PC-9 (cell line): ENCODE data around the gene OR2V2. TPM values are rescaled to one million over a fixed set of nuclear protein-coding genes. Genes with fewer than 3 reads are reported as not detected.
"Not testable (repeated sequence)": the region's sequence is repeated elsewhere in the genome, so short reads cannot be mapped to it uniquely, and the experiment has no call there.

Experiments
- BruUV-seq: library from RNA; stranded (reverse); fragments of 400-500 nt; replicated peaks from 2 replicates; lab custom pipeline; 2021; lab: Mats Ljungman, UMichigan
- CTCF ChIA-PET: fragments of 300-600 bp; sonication (Branson Sonifier 250); formaldehyde crosslinking; loops from one replicate; lab custom pipeline; 2022; ENCODE audit warnings: antibody characterized with exemption; lab: Charles Lee
- POLR2A ChIA-PET: fragments of 300-600 bp; sonication (Branson Sonifier 250); formaldehyde crosslinking; loops from one replicate; lab custom pipeline; 2022; ENCODE audit warnings: antibody characterized with exemption; ENCODE audit not compliant: unreplicated experiment; lab: Charles Lee
- DNase-seq, 2 experiments: peaks; one replicate each; pipeline versions ENCODE4 v3.0.0 to v3.0.0-alpha.2; 2015 to 2022; ENCODE audit warnings: mixed read lengths in 1 of 2
- H2AFZ ChIP-seq: fragments of 200-600 bp; sonication (generic); 2 replicates; pipeline ENCODE4 v1.8.1; 2017; ENCODE audit warnings: antibody characterized with exemption
- H3F3A ChIP-seq: fragments of 200-600 bp; sonication (generic); 2 replicates; pipeline ENCODE4 v1.8.1; 2017; ENCODE audit warnings: antibody characterized with exemption, mild to moderate bottlenecking, low read depth; ENCODE audit not compliant: insufficient read depth
- H3K27ac ChIP-seq: fragments of 200-600 bp; sonication (generic); 2 replicates; pipeline ENCODE4 v1.6.1; 2016; ENCODE audit warnings: mixed run types
- H3K27me3 ChIP-seq: fragments of 200-600 bp; sonication (generic); 2 replicates; pipeline ENCODE4 v1.6.1; 2016; ENCODE audit warnings: low read depth, mixed run types; ENCODE audit not compliant: insufficient read depth
- H3K36me3 ChIP-seq: fragments of 200-600 bp; sonication (generic); 2 replicates; pipeline ENCODE4 v1.6.1; 2016; ENCODE audit warnings: low read depth, mixed run types
- H3K4me1 ChIP-seq: fragments of 200-600 bp; sonication (generic); replicated peaks from 2 replicates; pipeline ENCODE4 v1.6.1; 2016; ENCODE audit warnings: mixed run types; ENCODE audit not compliant: insufficient read depth
- H3K4me2 ChIP-seq: fragments of 200-600 bp; sonication (generic); 2 replicates; pipeline ENCODE4 v1.6.1; 2017; ENCODE audit warnings: mixed run types
- H3K4me3 ChIP-seq: fragments of 200-600 bp; sonication (generic); 2 replicates; pipeline ENCODE4 v1.6.1; 2016; ENCODE audit warnings: mixed run types
- H3K79me2 ChIP-seq: fragments of 200-600 bp; sonication (generic); 2 replicates; pipeline ENCODE4 v1.6.1; 2017; ENCODE audit warnings: low read depth, mixed run types
- H3K9me2 ChIP-seq: fragments of 200-600 bp; sonication (generic); 2 replicates; pipeline ENCODE4 v1.8.1; 2017; ENCODE audit warnings: mild to moderate bottlenecking; ENCODE audit not compliant: insufficient read depth
- H3K9me3 ChIP-seq: fragments of 200-600 bp; sonication (generic); 2 replicates; pipeline ENCODE4 v1.8.1; 2016; ENCODE audit warnings: low read depth; ENCODE audit not compliant: insufficient read depth
- H4K20me1 ChIP-seq: fragments of 200-600 bp; sonication (generic); 2 replicates; pipeline ENCODE4 v1.8.1; 2017; ENCODE audit not compliant: insufficient read depth
- EZH2 ChIP-seq: fragments of 200-600 bp; sonication (generic); IDR thresholded peaks from 2 replicates; pipeline ENCODE4 v1.8.0; 2017; ENCODE audit warnings: antibody characterized with exemption, low read depth
- intact Hi-C: fragments of 100-400 bp; cut with micrococcal nuclease; formaldehyde crosslinking; loops from one replicate; pipeline ENCODE4 v1.10.0; 2022; ENCODE audit not compliant: unreplicated experiment
- total RNA-seq: library from RNA; stranded (reverse); gene quantifications from 2 replicates; pipeline ENCODE4 v1.2.3, GENCODE V29; 2021
- TF ChIP-seq, protein P1 (sequence below): fragments of 200-600 bp; sonication (generic); conservative IDR thresholded peaks from 2 replicates; pipeline ENCODE4 v1.6.1; 2017; ENCODE audit warnings: mixed run types, antibody characterized with exemption, mild to moderate bottlenecking, moderate library complexity

OR2V2 gene
- total RNA-seq, 1 experiment from 2014 or later = not detected

GRCh38 chr5:181159286-181160151 is 12.1 kb downstream of the OR2V2 start:
- H3K36me3 ChIP-seq = no peaks in the 10 kb centered on the region
- no TSS peak for BruUV-seq
- H3K4me2 ChIP-seq = peak overlapping the region; percentile 36
- peaks cover 22% of the 10 kb centered on the region; the same call in 1 of the 2 replicates for H3F3A ChIP-seq
- no peak overlapping the region for H3K4me3 ChIP-seq
- peak; percentile 75 to 93 for DNase-seq
- no peaks in the 10 kb centered on the region for H3K79me2 ChIP-seq
- no peaks in the 10 kb centered on the region for H3K9me3 ChIP-seq
- no peak overlapping the region for H2AFZ ChIP-seq
- H4K20me1 ChIP-seq = no peaks in the 10 kb centered on the region
- TF ChIP-seq, protein P1, sequence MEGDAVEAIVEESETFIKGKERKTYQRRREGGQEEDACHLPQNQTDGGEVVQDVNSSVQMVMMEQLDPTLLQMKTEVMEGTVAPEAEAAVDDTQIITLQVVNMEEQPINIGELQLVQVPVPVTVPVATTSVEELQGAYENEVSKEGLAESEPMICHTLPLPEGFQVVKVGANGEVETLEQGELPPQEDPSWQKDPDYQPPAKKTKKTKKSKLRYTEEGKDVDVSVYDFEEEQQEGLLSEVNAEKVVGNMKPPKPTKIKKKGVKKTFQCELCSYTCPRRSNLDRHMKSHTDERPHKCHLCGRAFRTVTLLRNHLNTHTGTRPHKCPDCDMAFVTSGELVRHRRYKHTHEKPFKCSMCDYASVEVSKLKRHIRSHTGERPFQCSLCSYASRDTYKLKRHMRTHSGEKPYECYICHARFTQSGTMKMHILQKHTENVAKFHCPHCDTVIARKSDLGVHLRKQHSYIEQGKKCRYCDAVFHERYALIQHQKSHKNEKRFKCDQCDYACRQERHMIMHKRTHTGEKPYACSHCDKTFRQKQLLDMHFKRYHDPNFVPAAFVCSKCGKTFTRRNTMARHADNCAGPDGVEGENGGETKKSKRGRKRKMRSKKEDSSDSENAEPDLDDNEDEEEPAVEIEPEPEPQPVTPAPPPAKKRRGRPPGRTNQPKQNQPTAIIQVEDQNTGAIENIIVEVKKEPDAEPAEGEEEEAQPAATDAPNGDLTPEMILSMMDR = peak; percentile 90
- no peak for TF ChIP-seq EZH2
- POLR2A ChIA-PET = no interaction called here
- CTCF ChIA-PET = no interaction called here
- H3K27ac ChIP-seq = peak overlapping the region; percentile 84
- peaks cover 17% of the 10 kb centered on the region for H3K4me1 ChIP-seq
- H3K27me3 ChIP-seq = no peaks in the 10 kb centered on the region
- H3K9me2 ChIP-seq = no peaks in the 10 kb centered on the region
- intact Hi-C loops = loop anchor here (1.0 kb wide), 2 partner anchors 290 to 375 kb away; no protein-coding TSS in a partner anchor

DNA sequence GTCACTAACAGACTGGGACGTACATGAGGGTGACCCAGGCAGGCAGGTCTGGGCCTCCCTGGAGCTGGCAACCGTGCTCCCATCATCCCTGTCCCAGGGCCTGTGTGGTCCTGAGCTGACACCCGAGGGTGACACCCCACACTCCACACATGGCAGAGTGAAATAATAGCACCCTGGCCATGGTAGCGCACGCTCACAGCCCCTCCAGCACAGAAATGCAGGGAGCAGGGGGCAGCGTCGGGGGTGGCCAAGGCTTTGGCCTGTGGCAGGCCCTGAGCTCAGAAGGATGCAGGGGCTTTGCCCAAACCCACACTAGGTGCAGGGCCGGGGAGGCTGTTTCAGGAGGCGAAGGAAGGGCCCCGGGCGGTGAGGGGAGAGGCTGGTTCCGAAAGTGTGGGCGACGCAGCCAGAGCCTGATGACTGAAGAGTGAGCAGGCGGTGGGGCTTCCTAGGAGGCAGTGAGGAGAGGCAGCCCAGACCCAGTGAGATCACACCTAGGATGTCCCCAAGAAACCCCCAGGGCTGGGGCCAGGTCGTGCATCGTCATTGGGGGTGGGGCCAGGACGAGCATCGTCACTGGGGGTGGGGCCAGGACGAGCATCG is 12.9 kb downstream of the OR2V2 start:
- peak overlapping the region; percentile 53 for H3K4me2 ChIP-seq
- no peaks in the 10 kb centered on the region for H3K9me3 ChIP-seq
- peak overlapping the region; percentile 30; the same call in 1 of the 2 replicates for H3K4me3 ChIP-seq
- no peaks in the 10 kb centered on the region for H3K9me2 ChIP-seq
- CTCF ChIA-PET = no interaction called here
- POLR2A ChIA-PET = no interaction called here
- intact Hi-C loops = no loop called here
- H3F3A ChIP-seq = peaks cover 22% of the 10 kb centered on the region; the same call in 1 of the 2 replicates
- peaks cover 17% of the 10 kb centered on the region for H3K4me1 ChIP-seq
- H4K20me1 ChIP-seq = no peaks in the 10 kb centered on the region
- TF ChIP-seq, protein P1 = no peak
- no peak for TF ChIP-seq EZH2
- H3K79me2 ChIP-seq = no peaks in the 10 kb centered on the region
- peak overlapping the region; percentile 84 for H3K27ac ChIP-seq
- no peak overlapping the region for H2AFZ ChIP-seq
- H3K36me3 ChIP-seq = no peaks in the 10 kb centered on the region
- BruUV-seq = TSS peak; percentile 99
- no peaks in the 10 kb centered on the region for H3K27me3 ChIP-seq
- peak in 1 of 2 experiments; percentile 58 for DNase-seq

- peak overlapping the region; percentile 40; the same call in 1 of the 2 replicates for H3K4me3 ChIP-seq
- POLR2A ChIA-PET = not testable (repeated sequence)
- BruUV-seq = TSS peak; percentile 98
These were observed 13.6 kb downstream of the OR2V2 start for GRCh38 chr5:181160755-181161533.

More at GRCh38 chr5:181160755-181161533, 13.6 kb downstream of the OR2V2 start:
- H3K27me3 ChIP-seq, H3K36me3 ChIP-seq, CTCF ChIA-PET, H3K9me2 ChIP-seq, H3K9me3 ChIP-seq, intact Hi-C loops, H4K20me1 ChIP-seq, H3K79me2 ChIP-seq: not testable (repeated sequence)
- peaks cover 17% of the 10 kb centered on the region for H3K4me1 ChIP-seq
- H3F3A ChIP-seq = peaks cover 22% of the 10 kb centered on the region; the same call in 1 of the 2 replicates
- H2AFZ ChIP-seq = peak overlapping the region; percentile 79
- peak overlapping the region; percentile 77 for H3K27ac ChIP-seq
- H3K4me2 ChIP-seq = peak overlapping the region; percentile 76
- DNase-seq = peak in 1 of 2 experiments; percentile 52
